Fibroblast of lung (primary cell): Measurements from ENCODE around the gene CENPP.

Source experiments
- EZH2 ChIP-seq: IDR thresholded peaks from 2 replicates; pipeline ENCODE4 v1.5.1; 2012; ENCODE audit warnings: low read length, control low read depth, mild to moderate bottlenecking; ENCODE audit errors: missing control alignments
- TF ChIP-seq, protein P1 (sequence below), 2 donors: IDR thresholded peaks in 1 of 2; conservative IDR thresholded peaks in 1 of 2; 1 replicate in 1 of 2; 2 replicates in 1 of 2; pipeline ENCODE4 v1.5.1; 2011 to 2012; ENCODE audit warnings: low read length in 2 of 2, control low read depth in 1 of 2, inconsistent platforms in 1 of 2, low read depth in 1 of 2, mild to moderate bottlenecking in 1 of 2

DNA sequence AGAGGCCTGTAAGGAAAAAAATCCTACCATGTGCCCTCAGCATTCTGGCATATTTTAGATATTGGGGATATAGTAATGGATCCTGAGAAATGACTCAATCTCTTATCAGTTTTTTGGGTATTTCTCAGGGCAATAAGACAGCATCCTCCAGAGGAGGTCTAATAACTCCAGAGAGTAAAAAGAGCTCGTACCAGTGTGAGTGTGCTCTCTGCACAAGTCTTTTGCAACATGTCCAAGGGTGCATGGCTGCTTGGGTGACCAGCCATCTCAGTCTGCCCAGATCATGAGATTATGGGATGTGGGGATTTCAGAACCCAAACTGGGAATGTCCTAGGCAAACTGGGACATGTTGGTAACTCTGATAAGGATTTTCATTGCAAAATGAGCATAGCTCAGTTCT, 141.3 kb downstream of the CENPP start:
- TF ChIP-seq, protein P1, sequence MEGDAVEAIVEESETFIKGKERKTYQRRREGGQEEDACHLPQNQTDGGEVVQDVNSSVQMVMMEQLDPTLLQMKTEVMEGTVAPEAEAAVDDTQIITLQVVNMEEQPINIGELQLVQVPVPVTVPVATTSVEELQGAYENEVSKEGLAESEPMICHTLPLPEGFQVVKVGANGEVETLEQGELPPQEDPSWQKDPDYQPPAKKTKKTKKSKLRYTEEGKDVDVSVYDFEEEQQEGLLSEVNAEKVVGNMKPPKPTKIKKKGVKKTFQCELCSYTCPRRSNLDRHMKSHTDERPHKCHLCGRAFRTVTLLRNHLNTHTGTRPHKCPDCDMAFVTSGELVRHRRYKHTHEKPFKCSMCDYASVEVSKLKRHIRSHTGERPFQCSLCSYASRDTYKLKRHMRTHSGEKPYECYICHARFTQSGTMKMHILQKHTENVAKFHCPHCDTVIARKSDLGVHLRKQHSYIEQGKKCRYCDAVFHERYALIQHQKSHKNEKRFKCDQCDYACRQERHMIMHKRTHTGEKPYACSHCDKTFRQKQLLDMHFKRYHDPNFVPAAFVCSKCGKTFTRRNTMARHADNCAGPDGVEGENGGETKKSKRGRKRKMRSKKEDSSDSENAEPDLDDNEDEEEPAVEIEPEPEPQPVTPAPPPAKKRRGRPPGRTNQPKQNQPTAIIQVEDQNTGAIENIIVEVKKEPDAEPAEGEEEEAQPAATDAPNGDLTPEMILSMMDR (conservative IDR thresholded peaks at IDR 0.05 in 1 of 2, IDR thresholded peaks at IDR 0.05 in 1 of 2; ENCODE audit: low read depth in 1 of 2, low read length in 2 of 2): no peak
- TF ChIP-seq EZH2: no peak
